Measurements from ENCODE around the gene DCDC1.

The DCDC1 gene

GRCh38 chr11:30837252-30837651 lies 532.3 kb downstream of the DCDC1 start:
- DNase-seq (ENCODE audit: low spot score), result no peak

GRCh38 chr11:30832831-30833230 lies 536.7 kb downstream of the DCDC1 start:
- DNase-seq (ENCODE audit: low spot score), result no peak

- no peak for DNase-seq (ENCODE audit: low spot score)
Measured at GRCh38 chr11:30830681-30831080, 538.9 kb downstream of the DCDC1 start.

GRCh38 chr11:30826911-30827310 lies 542.6 kb downstream of the DCDC1 start:
- DNase-seq (ENCODE audit: low spot score), result no peak

GRCh38 chr11:30825723-30826122 lies 543.8 kb downstream of the DCDC1 start:
- no peak for DNase-seq (ENCODE audit: low spot score)

- no peak for DNase-seq (ENCODE audit: low spot score)
Measured at GRCh38 chr11:30823119-30823518, 546.4 kb downstream of the DCDC1 start.

- DNase-seq (ENCODE audit: low spot score), result no peak
Measured at GRCh38 chr11:30821438-30821965, 548.0 kb downstream of the DCDC1 start.

GRCh38 chr11:30818721-30819120 lies 550.8 kb downstream of the DCDC1 start:
- no peak for DNase-seq (ENCODE audit: low spot score)

- DNase-seq (ENCODE audit: low spot score), result no peak
Measured at GRCh38 chr11:30816959-30817880, 552.3 kb downstream of the DCDC1 start.

GRCh38 chr11:30815619-30816018 lies 553.9 kb downstream of the DCDC1 start:
- DNase-seq (ENCODE audit: low spot score), result no peak

- no peak for DNase-seq (ENCODE audit: low spot score)
Measured at GRCh38 chr11:30814737-30815136, 554.8 kb downstream of the DCDC1 start.
